ENCODE data around the gene NDOR1.
A peak's percentile ranks its signal among the peaks of the same experiment; 100 is the strongest.

NDOR1 gene

GRCh38 chr9:137199411-137200121 lies 5.9 kb upstream of the NDOR1 start:
- DNase-seq = no peak

GRCh38 chr9:137200311-137201204 lies 4.9 kb upstream of the NDOR1 start, which contains the start of gene TPRN:
Gene TPRN (minus strand): TSS chr9:137200741. CDS start chr9:137200711, 30 bp downstream.
- peak; percentile 96 to 97 for DNase-seq

- no peak for DNase-seq
Measured at GRCh38 chr9:137201205-137201868, 4.2 kb upstream of the NDOR1 start.

GRCh38 chr9:137202966-137203365 lies 2.5 kb upstream of the NDOR1 start:
- DNase-seq = no peak

GRCh38 chr9:137204731-137205125 lies 772 bp upstream of the NDOR1 start:
- DNase-seq = no peak

GRCh38 chr9:137206602-137207001 lies 1.1 kb downstream of the NDOR1 start:
- no peak for DNase-seq

GRCh38 chr9:137211532-137211931 lies 6.0 kb downstream of the NDOR1 start:
- DNase-seq = no peak

- no peak for DNase-seq
Measured at GRCh38 chr9:137212520-137212919, 7.0 kb downstream of the NDOR1 start.

- DNase-seq = no peak
Measured at GRCh38 chr9:137213160-137214060, 7.9 kb downstream of the NDOR1 start.

- DNase-seq = no peak
Measured at GRCh38 chr9:137214620-137215019, 9.1 kb downstream of the NDOR1 start.

- DNase-seq = no peak
Measured at GRCh38 chr9:137215196-137215986, 9.9 kb downstream of the NDOR1 start.

GRCh38 chr9:137216188-137216965 lies 10.9 kb downstream of the NDOR1 start:
- no peak for DNase-seq

GRCh38 chr9:137217276-137218211 lies 12.0 kb downstream of the NDOR1 start:
- DNase-seq = no peak

GRCh38 chr9:137218212-137218753 lies 12.8 kb downstream of the NDOR1 start:
- DNase-seq = no peak

GRCh38 chr9:137218754-137219271 lies 13.3 kb downstream of the NDOR1 start:
- DNase-seq = no peak

- DNase-seq = no peak
Measured at GRCh38 chr9:137219757-137220316, 14.3 kb downstream of the NDOR1 start.

GRCh38 chr9:137220317-137221094 lies 15.0 kb downstream of the NDOR1 start:
- DNase-seq = no peak

- DNase-seq = no peak
Measured at GRCh38 chr9:137221095-137221505, 15.6 kb downstream of the NDOR1 start.

All from NCI-H446 (cell line).